NCI-H2171 (cell line): ENCODE data around the gene HOXC10.

Experiments
- DNase-seq: peaks from one replicate; lab custom pipeline; 2025; lab: John Stamatoyannopoulos, UW

The HOXC10 gene

DNA sequence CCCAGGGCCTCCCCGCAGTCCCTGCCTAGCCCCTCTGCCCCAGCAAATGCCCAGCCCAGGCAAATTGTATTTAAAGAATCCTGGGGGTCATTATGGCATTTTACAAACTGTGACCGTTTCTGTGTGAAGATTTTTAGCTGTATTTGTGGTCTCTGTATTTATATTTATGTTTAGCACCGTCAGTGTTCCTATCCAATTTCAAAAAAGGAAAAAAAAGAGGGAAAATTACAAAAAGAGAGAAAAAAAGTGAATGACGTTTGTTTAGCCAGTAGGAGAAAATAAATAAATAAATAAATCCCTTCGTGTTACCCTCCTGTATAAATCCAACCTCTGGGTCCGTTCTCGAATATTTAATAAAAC, 45.5 kb downstream of the HOXC10 start:
- no peak for DNase-seq

DNA sequence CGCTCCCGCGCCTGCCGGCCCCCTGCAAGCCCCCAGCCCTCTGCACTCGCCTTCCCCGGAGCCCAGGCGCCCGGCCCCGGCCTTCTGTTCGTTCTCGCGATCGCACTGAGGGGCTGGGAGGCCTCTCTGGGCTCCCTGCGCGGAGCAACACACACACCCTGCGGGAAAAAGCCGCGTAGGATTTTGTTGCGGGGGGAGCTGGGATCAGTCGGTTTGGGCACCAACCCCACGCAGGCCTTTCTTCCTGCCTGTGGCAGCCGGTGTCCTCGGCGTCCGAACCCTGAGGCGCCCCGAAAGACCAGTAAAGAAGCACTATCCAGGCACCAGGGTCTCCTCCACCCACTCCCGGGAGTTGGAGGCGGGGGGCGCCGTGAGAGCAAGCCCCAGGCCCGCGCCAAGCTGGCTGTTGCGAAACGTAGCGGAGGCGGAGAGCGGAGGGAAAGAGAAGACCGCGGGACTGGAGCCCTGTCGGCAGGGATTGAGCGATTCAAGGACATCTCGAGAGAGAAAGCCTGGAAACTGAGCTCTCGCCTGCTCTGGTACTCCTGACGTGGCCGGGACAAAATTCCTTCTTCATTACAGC, 46.0 kb downstream of the HOXC10 start:
- no peak for DNase-seq

DNA sequence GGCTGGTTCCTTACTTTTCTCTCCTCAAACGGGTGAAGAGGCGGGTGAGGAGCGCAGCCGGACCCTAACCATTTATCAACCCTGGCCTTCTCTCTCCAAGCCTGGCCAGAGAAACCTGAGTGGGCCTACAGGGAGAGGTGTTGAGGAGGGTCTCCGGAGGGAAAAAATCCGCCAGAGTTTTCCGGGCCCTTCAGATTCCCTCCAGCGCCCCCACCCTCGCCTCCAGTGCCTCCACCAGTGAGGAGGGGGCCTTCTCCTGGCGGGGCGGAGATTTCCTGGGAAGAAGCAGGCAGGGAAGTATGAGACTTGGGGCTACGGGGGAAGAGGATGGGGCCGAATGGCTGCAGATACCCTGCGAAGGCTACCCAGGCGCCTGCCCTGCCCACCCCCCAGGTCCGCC, 46.5 kb downstream of the HOXC10 start:
- DNase-seq = no peak

DNA sequence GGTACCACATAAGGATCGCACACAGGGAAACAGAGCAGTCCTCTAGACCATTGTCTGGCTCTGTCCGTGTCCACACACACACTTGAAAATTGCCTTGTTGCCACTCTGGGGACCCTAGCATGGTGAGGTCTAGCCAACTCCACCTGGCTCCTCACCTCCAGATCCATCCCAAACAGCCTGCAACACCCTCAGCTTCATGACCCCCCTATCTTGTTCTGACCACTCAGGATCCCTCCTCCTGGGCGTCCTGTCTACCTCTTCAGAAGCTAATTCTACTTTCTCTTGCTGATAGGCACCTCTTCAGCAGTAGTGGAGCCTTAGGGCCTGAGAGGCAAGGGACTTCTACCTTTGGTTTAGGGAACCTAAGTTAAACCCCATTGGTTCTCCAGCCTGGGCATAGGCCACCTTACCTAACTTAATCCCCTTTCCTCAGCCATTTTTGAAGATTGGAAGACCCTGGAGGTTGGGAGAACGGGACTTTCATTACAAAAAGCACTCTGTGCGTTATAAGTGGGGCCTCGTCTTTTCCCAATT, 47.2 kb downstream of the HOXC10 start:
- no peak for DNase-seq

DNA sequence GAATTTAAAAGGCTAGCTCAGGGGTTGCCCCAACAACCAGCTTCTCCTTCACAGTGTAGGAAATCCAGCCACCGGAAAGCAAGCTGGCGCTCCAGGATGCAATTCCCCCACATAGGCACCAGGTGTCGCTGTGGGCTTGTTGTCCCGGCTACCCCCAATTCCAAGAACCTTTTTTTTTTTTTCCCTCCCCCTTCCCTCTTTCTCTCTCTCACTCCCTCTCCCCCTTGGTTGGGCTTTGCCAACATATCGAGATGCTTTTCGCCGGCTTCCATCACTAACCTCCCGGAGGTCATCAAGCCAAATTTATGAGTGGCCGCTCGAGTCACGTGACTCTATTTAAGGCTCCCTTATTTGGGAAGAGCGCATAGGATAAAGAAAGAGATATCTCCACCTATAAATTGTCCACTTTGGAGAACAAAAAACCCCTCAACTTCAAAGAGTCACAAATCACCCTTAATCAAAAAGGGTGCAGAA, 47.7 kb downstream of the HOXC10 start, which contains the start of gene HOXC5:
TSS of gene HOXC5 (plus strand) at position 424 of the 474 bp plus-strand sequence. CDS start 73 bp downstream, outside the sequence.
- peak; percentile 91 for DNase-seq

DNA sequence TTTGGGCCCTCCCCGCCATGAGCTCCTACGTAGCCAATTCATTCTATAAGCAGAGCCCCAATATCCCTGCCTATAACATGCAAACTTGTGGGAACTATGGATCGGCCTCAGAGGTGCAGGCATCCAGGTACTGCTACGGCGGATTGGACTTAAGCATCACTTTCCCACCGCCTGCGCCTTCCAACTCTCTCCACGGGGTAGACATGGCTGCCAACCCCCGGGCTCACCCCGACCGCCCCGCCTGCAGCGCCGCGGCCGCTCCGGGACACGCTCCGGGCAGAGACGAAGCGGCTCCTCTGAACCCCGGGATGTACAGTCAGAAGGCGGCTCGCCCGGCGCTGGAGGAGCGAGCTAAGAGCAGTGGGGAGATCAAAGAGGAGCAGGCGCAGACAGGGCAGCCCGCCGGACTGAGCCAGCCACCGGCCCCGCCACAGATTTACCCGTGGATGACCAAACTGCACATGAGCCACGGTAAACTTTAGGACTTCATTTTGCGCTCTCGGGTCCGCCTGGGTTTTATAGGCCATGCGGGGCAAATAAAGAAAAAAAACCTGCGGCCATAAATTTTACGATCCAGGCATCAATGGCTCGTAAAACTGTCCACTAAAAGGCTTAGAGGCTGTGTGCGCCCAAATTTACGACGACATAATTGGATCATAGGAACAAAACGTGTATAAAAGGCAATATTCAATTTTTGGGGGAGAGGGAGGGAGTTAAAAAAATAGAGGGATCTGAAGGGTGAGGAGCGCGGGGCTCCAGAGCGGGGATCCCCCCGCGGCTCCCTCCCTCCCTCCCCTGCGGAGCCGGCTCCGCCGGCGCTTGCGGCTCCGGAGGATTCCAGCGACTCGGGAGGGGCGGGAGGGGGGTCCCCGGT, 48.4 kb downstream of the HOXC10 start:
- peak; percentile 40 for DNase-seq

DNA sequence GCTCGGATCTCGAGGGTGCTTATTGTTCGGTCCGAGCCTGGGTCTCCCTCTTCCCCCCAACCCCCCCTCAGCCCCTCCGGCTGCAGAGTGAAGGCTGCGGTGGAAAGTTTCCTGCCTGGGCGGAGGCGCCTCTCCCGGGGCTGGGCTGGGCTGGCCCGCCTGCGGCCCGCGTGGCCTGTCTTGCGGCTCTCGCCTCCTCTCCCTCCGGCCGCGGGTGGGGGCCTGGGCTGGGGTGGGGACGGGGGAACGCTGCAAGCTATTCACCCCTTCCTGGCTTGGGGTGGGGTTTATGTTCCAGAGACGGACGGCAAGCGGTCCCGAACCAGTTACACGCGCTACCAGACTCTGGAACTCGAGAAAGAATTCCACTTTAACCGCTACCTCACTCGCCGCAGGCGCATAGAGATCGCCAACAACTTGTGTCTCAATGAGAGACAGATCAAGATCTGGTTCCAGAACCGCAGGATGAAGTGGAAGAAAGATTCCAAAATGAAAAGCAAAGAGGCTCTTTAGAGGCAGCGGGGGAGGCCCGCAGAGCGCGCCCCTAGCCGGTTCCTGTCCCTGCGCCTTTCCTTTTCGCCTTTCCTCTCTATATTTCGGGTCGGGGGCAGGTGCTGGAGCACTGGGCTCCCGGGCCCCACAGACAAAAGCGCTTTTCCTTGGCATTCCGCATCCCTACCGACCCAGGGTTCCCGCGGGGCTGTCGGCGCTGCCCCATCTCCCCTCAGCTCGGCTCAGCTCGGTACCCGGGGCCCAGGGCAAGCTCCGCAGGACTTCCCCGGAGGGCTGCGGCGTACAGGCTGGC, 49.2 kb downstream of the HOXC10 start:
- DNase-seq = no peak

DNA sequence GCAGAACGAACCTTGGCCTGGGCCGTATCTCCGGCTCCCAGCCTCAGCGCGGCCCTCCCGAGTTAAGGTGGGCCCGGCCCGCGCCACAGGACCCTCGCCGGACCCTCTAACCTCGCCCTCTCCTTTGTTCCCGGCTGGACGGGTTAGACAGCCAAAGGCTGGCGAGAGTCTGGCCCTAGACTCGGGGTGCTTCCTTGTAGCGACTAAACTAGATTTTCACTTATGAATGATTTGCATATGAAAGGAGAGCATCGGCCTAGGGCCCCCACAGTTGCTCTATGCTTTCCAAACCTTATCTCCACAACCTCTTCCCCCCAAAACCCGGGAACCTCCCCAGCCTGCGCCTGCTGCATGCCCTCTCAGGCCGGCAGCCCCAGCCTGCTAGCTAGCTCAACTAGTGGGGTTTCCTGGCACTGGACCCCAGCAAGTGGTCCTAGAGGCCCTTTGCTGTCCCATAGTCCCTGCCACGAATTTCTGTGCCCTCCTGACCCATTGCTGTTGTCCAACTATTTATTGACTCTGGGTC, 49.9 kb downstream of the HOXC10 start:
- no peak for DNase-seq

DNA sequence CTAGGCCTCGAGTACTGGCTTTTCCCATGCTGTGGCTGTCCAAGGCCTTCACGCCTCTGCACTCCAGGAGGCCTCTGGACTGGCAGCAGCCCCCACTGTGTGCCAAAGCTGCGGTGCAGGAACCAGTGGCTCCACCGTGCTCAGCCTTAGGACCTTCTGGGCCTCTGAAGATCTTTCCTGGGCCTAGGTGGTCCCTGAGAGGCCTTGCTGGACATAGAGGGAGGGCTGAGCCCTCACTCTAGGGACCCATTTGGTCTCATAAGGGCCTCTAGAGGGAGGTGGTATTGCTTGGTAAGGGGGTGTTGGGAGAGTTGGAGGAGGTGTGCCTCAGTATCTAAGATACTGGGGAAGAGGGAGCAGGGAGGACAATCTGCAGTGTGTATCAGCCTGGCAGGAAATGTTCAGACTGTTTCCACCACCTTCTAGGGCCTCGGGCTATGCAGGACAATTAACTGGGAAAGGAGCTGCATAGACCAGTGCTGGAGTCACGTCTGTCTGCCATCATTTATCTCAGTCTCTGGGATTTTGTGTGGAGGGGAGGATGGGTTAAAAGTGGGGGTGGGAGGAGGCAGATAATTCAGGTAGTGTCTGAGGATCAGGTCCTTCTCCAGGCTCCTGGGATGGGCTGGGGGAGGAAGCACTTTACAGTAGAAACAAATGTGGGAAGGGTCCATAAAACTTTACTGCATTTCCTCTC, 50.8 kb downstream of the HOXC10 start:
- DNase-seq = no peak

DNA sequence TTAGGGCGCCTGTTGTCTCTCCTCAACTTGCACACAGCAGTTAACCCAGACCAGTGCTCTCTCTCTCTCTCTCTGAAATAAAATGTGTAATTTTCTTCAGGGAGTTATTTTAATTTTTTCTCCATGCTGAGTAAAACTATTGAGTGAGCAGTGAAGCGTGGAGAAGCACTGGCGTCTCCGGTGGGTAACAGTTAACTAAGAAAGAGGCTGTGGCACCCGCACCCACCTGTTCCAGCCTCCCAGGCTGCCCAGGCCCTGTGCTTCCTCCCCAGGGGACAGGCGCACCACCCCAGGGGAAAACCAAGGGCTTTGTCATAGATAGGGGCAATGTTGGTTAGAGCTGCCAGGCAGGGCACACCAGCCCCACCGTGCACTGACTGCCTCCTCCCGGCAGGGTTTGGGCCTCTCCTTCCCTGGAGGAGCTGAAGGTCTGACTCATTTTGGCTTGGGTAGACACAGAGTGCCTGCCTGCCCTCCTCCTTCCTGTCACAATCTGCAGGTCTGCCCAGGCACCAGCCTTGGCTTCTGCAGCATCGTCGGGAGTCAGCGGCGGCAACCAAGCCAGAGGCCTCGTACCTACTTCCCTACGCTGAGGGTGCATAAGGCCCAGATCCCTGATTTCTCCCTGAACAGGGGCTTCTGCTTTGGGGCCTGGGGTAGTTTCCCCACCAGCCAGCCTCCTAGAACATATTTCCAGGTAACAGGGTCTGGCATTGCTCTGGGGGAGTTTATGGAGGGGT, 51.8 kb downstream of the HOXC10 start:
- no peak for DNase-seq

DNA sequence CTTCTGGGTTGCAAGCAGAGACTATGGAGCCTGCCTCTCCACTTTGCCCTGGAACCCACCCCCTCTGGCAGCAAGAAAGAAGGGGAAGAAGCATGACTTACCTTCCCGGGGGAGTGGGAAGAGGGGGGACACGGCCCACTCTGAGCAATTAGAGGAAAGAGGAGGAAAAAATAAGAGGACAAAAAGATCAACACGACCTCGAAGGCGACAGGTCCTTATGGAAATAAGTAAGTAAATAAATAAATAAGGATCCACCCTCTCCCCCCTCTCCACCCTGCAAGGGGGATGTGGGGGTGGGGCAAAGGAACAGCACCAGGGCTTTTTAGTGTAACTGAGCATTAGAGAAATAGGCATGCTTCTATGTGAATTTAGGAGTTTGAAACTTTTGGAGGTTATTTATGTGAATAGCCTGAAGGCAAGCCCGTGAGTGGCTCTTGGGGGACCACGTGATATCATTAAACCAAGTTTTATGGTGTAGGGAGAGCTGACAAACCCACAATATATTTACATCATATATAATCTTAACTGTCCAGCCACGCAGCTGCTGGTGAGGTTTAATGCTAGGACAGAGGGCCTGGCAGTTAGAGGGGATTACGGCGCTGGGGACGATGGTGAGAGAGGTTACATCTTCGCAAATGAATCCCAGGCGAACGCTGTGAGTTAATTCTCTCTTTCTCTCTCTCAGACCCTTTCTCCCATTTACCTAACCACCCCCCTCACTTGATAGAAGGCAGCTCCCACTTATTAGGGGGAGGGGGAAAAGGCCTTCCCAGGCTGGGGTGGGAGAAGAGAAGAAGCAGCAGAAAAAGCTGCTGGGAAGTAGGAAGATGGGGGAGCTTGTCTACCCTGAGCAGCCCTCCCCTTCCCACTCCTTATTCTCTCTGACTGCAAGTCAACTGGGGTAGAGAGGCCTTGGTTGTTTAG, 52.7 kb downstream of the HOXC10 start:
- DNase-seq = no peak

DNA sequence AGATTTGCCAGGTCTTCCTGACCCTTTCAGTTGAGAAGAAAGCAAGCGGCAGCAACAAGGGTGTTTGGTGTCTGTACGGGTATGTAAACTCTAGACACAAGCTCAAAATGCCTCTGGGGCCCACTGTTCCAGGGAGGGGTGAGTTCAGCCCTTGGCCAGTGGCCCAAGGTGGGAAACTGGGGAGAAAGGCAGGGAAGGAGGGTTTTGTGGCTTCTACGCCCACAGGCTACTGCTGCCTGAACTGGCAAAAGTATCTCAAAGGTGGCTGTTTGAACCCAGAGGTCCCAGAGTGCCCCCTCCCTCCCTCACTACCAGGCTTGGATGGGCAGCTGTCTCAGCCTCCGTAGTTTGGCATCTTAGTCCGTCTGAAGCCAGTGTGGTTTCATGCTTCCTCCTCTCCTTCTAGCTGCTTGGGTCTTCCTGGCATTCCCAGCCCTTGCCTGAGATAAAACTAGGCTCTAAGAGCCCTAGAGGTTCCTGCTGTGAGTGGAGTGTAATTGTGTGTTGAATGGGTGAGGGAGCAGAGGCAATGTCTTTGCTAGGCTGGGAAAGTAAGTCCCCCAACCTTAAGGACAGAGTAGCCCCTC, 53.4 kb downstream of the HOXC10 start:
- DNase-seq = no peak

DNA sequence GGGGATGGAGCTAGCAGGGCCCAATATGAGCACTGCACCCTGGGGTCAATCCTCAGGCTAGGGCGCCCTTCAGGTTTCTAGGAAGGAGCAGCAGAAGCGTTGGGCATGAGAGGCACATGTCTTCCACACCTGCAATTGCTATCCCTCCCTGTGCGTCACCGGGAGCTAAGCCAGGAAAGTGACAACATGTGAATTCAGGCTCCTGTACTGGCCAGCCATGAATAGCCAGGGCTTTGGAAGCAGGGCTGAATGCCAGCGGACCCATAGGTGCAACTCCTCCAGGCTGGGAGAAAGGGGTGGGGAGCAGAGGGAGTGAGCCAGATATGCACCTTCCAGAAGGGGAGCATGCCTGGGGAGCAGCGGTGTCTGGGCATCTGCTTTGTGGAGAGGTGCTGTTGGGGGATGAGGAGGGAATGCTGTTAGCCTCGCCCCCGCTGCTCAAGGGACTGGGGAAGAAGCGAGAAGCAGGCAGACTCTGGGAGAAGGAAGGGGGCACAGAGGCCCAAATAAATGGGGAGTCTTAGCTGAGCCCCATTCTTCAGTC, 54.0 kb downstream of the HOXC10 start:
- no peak for DNase-seq

DNA sequence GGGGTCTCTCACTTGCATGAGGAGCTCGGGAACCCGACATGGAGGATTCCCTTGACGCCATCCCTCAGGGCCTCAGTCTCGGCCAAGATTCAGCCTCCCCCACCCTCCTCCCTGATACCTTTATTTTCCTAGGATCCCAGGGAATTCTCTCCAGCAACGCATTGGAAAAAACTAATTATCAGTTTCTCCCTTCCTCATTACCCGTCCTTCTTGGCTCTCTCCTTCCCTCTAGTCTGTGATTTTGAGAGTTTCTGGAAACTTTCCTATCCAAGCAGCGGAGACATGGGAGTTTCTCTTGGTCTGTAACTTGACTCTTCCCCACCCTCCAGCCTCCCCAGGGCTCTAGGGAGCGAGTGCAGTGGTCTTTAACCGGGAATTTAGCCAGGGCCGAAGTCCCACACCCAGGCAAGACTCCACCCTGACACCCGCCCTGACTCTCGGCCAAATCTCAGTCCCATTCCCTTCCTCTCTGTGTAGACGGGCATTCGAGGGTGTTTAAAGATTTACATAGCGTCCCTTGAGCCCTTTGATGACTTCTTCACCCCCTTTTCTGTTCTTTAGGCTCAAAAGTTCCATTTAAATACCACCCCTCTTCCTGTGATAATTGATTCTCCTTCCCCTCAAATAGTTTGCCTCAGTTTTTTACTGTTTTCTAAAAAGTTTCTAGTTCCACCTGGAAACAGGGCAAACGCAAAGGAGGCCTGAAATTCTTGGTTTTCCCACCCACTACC, 54.6 kb downstream of the HOXC10 start:
- no peak for DNase-seq
